ENCODE measurements around the gene RNF150.

Gene RNF150

DNA sequence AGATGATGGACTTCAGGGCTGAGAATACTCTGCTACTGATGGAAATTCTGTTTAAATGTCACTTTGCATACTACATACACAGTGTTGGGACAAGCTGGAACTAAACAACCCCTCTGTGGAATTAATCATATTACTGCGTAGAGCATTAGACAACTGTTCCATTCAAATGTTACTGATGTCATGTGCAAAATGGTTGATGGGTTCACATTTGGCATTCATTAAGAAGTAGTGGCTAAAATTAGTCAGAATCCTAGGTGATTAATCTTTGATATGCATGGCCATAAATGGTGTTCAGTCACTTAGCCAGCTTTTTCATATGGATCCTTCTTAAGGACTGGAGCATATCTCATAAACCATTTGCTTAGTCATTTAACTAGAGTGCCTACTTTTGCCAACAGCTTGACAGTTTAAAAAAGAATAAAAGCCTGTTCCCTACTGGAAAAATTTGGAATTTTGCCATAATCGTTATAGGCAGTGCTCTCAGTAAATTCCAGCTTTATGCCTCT lies 105.2 kb downstream of the RNF150 start:
- Histone ChIP-seq H3K27me3 (ENCODE audit: insufficient read depth, poor library complexity, severe bottlenecking) (no peaks in the 10 kb centered on the region), H3K27ac (replicated peaks) (no peak overlapping the region), H3K4me3 (replicated peaks; ENCODE audit: insufficient read depth, low read length) (no peak overlapping the region)
- DNase-seq (ENCODE audit: low read depth in 1 of 2, low spot score in 1 of 2), result no peak
- TF ChIP-seq GABPA (IDR thresholded peaks at IDR 0.05; ENCODE audit: low read depth) (no peak), SPI1 (IDR thresholded peaks at IDR 0.05; ENCODE audit: borderline replicate concordance, low read depth) (no peak), POLR2AphosphoS5 (IDR thresholded peaks at IDR 0.05; ENCODE audit: low read depth) (no peak)
- TF ChIP-seq, protein P1, sequence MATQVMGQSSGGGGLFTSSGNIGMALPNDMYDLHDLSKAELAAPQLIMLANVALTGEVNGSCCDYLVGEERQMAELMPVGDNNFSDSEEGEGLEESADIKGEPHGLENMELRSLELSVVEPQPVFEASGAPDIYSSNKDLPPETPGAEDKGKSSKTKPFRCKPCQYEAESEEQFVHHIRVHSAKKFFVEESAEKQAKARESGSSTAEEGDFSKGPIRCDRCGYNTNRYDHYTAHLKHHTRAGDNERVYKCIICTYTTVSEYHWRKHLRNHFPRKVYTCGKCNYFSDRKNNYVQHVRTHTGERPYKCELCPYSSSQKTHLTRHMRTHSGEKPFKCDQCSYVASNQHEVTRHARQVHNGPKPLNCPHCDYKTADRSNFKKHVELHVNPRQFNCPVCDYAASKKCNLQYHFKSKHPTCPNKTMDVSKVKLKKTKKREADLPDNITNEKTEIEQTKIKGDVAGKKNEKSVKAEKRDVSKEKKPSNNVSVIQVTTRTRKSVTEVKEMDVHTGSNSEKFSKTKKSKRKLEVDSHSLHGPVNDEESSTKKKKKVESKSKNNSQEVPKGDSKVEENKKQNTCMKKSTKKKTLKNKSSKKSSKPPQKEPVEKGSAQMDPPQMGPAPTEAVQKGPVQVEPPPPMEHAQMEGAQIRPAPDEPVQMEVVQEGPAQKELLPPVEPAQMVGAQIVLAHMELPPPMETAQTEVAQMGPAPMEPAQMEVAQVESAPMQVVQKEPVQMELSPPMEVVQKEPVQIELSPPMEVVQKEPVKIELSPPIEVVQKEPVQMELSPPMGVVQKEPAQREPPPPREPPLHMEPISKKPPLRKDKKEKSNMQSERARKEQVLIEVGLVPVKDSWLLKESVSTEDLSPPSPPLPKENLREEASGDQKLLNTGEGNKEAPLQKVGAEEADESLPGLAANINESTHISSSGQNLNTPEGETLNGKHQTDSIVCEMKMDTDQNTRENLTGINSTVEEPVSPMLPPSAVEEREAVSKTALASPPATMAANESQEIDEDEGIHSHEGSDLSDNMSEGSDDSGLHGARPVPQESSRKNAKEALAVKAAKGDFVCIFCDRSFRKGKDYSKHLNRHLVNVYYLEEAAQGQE (IDR thresholded peaks at IDR 0.05; ENCODE audit: insufficient replicate concordance, low read depth), result no peak
- TF ChIP-seq, protein P2, sequence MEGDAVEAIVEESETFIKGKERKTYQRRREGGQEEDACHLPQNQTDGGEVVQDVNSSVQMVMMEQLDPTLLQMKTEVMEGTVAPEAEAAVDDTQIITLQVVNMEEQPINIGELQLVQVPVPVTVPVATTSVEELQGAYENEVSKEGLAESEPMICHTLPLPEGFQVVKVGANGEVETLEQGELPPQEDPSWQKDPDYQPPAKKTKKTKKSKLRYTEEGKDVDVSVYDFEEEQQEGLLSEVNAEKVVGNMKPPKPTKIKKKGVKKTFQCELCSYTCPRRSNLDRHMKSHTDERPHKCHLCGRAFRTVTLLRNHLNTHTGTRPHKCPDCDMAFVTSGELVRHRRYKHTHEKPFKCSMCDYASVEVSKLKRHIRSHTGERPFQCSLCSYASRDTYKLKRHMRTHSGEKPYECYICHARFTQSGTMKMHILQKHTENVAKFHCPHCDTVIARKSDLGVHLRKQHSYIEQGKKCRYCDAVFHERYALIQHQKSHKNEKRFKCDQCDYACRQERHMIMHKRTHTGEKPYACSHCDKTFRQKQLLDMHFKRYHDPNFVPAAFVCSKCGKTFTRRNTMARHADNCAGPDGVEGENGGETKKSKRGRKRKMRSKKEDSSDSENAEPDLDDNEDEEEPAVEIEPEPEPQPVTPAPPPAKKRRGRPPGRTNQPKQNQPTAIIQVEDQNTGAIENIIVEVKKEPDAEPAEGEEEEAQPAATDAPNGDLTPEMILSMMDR (IDR thresholded peaks at IDR 0.05; ENCODE audit: insufficient read depth, low read length), result no peak

- no peaks in the 10 kb centered on the region for H3K27me3 ChIP-seq (ENCODE audit: insufficient read depth, poor library complexity, severe bottlenecking)
- H3K27ac ChIP-seq (replicated peaks), result no peak overlapping the region
- no peak for TF ChIP-seq POLR2AphosphoS5 (IDR thresholded peaks at IDR 0.05; ENCODE audit: low read depth)
- no peak for TF ChIP-seq GABPA (IDR thresholded peaks at IDR 0.05; ENCODE audit: low read depth)
- TF ChIP-seq, protein P1 (IDR thresholded peaks at IDR 0.05; ENCODE audit: insufficient replicate concordance, low read depth), result no peak
- TF ChIP-seq, protein P2 (IDR thresholded peaks at IDR 0.05; ENCODE audit: insufficient read depth, low read length), result no peak
- TF ChIP-seq SPI1 (IDR thresholded peaks at IDR 0.05; ENCODE audit: borderline replicate concordance, low read depth), result no peak
- no peak for DNase-seq (ENCODE audit: low read depth in 1 of 2, low spot score in 1 of 2)
- no peak overlapping the region for H3K4me3 ChIP-seq (replicated peaks; ENCODE audit: insufficient read depth, low read length)
These were observed 105.8 kb downstream of the RNF150 start for GRCh38 chr4:141027421-141027820.

DNA sequence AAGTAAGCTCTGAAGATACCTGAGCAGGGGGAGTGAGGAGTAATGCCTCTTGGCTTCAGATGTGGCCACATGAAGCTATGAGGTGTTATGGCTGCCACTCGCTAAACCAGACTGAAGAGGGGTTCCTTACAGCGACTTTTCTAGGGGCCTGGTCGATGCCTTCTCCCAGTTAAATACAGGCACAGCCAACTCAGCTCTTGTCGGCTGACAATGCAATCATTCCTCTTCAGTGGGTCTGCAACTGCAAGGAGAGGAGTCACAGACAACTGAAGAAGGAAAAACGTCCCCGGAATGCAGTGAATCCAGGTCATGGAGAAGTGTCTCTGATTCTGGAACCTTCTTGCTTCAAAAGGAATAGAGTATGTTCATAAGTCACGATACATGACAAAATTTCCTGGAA lies 106.4 kb downstream of the RNF150 start:
- TF ChIP-seq GABPA (IDR thresholded peaks at IDR 0.05; ENCODE audit: low read depth) (no peak), SPI1 (IDR thresholded peaks at IDR 0.05; ENCODE audit: borderline replicate concordance, low read depth) (no peak), POLR2AphosphoS5 (IDR thresholded peaks at IDR 0.05; ENCODE audit: low read depth) (no peak)
- TF ChIP-seq, protein P1 (IDR thresholded peaks at IDR 0.05; ENCODE audit: insufficient replicate concordance, low read depth), result no peak
- TF ChIP-seq, protein P2 (IDR thresholded peaks at IDR 0.05; ENCODE audit: insufficient read depth, low read length), result no peak

More for the DNA sequence above, 106.4 kb downstream of the RNF150 start:
- Histone ChIP-seq H3K4me3 (replicated peaks; ENCODE audit: insufficient read depth, low read length) (no peak overlapping the region), H3K27me3 (ENCODE audit: insufficient read depth, poor library complexity, severe bottlenecking) (no peaks in the 10 kb centered on the region), H3K27ac (replicated peaks) (no peak overlapping the region)
- DNase-seq (ENCODE audit: low read depth in 1 of 2, low spot score in 1 of 2), result no peak
